OCI-LY1 (cell line): Measurements from ENCODE around the gene SH2B2.

Experiments
- H2AFZ ChIP-seq: fragments of 200-600 bp; sonication (generic), shearing (Covaris generic); 2 replicates; pipeline ENCODE4 v1.6.0; 2014; ENCODE audit warnings: antibody characterized with exemption, mild to moderate bottlenecking, low read length
- H3F3A ChIP-seq: fragments of 200-600 bp; sonication (generic), shearing (Covaris generic); 2 replicates; pipeline ENCODE4 v1.6.0; 2014; ENCODE audit warnings: mild to moderate bottlenecking, antibody characterized with exemption, low read length, moderate library complexity; ENCODE audit not compliant: insufficient read depth
- H3K27ac ChIP-seq: fragments of 200-600 bp; sonication (generic); 2 replicates; pipeline ENCODE4 v1.5.1; 2014; ENCODE audit warnings: low read length, mixed run types, mild to moderate bottlenecking, low read depth; ENCODE audit not compliant: poor library complexity, severe bottlenecking
- H3K27me3 ChIP-seq: fragments of 200-600 bp; sonication (generic); 2 replicates; pipeline ENCODE4 v1.6.0; 2014; ENCODE audit warnings: antibody characterized with exemption, mild to moderate bottlenecking, low read length, moderate library complexity; ENCODE audit not compliant: insufficient read depth
- H3K36me3 ChIP-seq: fragments of 200-600 bp; sonication (generic); 2 replicates; pipeline ENCODE4 v1.6.1; 2014; ENCODE audit warnings: mild to moderate bottlenecking, antibody characterized with exemption, low read length, moderate library complexity, mixed read lengths; ENCODE audit not compliant: insufficient read depth
- H3K4me1 ChIP-seq: fragments of 200-600 bp; sonication (generic); 2 replicates; pipeline ENCODE4 v1.5.1; 2014; ENCODE audit warnings: mild to moderate bottlenecking, low read length, moderate library complexity; ENCODE audit not compliant: insufficient read depth, severe bottlenecking
- H3K4me2 ChIP-seq: fragments of 200-600 bp; sonication (generic), shearing (Covaris generic); 2 replicates; pipeline ENCODE4 v1.6.1; 2014; ENCODE audit warnings: low read length
- H3K4me3 ChIP-seq: fragments of 200-600 bp; sonication (generic); 2 replicates; pipeline ENCODE4 v1.5.1; 2014; ENCODE audit warnings: low read length, low read depth, mild to moderate bottlenecking, mixed read lengths; ENCODE audit not compliant: poor library complexity, severe bottlenecking
- H3K79me2 ChIP-seq: fragments of 200-600 bp; shearing (Covaris generic); 2 replicates; pipeline ENCODE4 v1.6.1; 2016; ENCODE audit warnings: mixed run types, low read length, mixed read lengths; ENCODE audit not compliant: insufficient read depth
- H3K9ac ChIP-seq: fragments of 200-600 bp; sonication (generic), shearing (Covaris generic); 2 replicates; pipeline ENCODE4 v1.6.1; 2014; ENCODE audit warnings: mild to moderate bottlenecking, low read length, mixed read lengths
- H3K9me2 ChIP-seq: fragments of 200-600 bp; sonication (generic), shearing (Covaris generic); 2 replicates; pipeline ENCODE4 v1.6.1; 2014; ENCODE audit warnings: low read depth, mild to moderate bottlenecking, low read length, mixed read lengths
- H3K9me3 ChIP-seq: fragments of 200-600 bp; shearing (Covaris generic); 2 replicates; pipeline ENCODE4 v1.6.1; 2014; ENCODE audit warnings: low read length, mixed read lengths
- H4K20me1 ChIP-seq: fragments of 200-600 bp; sonication (generic), shearing (Covaris generic); 2 replicates; pipeline ENCODE4 v1.6.0; 2016; ENCODE audit warnings: mild to moderate bottlenecking, low read length; ENCODE audit not compliant: insufficient read depth
- EZH2 ChIP-seq: fragments of 200-600 bp; sonication (generic), shearing (Covaris generic); IDR thresholded peaks from 2 replicates; pipeline ENCODE4 v1.8.0; 2017; ENCODE audit warnings: borderline replicate concordance, mixed run types, mild to moderate bottlenecking, antibody characterized with exemption, low read length, moderate library complexity, mixed read lengths
- TF ChIP-seq, protein P1 (sequence below): fragments of 200-600 bp; sonication (generic), shearing (Covaris generic); IDR thresholded peaks from 2 replicates; pipeline ENCODE4 v1.5.1; 2017; ENCODE audit warnings: mild to moderate bottlenecking, antibody characterized with exemption, low read length, moderate library complexity, mixed read lengths

SH2B2 gene

DNA sequence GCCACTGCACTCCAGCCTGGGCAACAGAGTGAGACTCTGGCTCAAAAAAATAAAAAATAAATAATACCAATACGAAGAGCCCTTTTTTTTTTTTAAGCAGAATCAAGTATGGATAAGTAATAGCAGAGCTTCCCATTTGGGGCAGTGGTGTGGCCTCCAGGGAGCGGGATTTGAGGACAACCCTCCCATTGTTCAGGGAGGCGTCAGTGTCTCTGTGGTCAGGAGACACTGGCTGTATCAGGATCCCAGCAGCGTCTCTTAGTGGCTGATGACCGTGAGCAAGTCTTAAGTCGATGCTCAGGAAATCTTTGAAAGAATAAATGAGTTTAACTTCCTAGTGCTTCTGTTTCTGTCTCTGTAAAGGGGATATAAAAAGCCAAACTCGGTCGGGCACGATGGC lies 25.2 kb upstream of the SH2B2 start:
- Histone ChIP-seq H3K27ac (no peak overlapping the region), H3K9me2 (no peaks in the 10 kb centered on the region), H3K36me3 (no peaks in the 10 kb centered on the region), H3K9me3 (no peaks in the 10 kb centered on the region), H3K27me3 (no peaks in the 10 kb centered on the region), H3K4me3 (no peak overlapping the region), H2AFZ (no peak overlapping the region), H3F3A (no peaks in the 10 kb centered on the region), H4K20me1 (no peaks in the 10 kb centered on the region), H3K4me2 (no peak overlapping the region), H3K79me2 (no peaks in the 10 kb centered on the region), H3K4me1 (no peaks in the 10 kb centered on the region), H3K9ac (no peak overlapping the region)
- TF ChIP-seq EZH2 = no peak
- TF ChIP-seq, protein P1, sequence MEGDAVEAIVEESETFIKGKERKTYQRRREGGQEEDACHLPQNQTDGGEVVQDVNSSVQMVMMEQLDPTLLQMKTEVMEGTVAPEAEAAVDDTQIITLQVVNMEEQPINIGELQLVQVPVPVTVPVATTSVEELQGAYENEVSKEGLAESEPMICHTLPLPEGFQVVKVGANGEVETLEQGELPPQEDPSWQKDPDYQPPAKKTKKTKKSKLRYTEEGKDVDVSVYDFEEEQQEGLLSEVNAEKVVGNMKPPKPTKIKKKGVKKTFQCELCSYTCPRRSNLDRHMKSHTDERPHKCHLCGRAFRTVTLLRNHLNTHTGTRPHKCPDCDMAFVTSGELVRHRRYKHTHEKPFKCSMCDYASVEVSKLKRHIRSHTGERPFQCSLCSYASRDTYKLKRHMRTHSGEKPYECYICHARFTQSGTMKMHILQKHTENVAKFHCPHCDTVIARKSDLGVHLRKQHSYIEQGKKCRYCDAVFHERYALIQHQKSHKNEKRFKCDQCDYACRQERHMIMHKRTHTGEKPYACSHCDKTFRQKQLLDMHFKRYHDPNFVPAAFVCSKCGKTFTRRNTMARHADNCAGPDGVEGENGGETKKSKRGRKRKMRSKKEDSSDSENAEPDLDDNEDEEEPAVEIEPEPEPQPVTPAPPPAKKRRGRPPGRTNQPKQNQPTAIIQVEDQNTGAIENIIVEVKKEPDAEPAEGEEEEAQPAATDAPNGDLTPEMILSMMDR = no peak

DNA sequence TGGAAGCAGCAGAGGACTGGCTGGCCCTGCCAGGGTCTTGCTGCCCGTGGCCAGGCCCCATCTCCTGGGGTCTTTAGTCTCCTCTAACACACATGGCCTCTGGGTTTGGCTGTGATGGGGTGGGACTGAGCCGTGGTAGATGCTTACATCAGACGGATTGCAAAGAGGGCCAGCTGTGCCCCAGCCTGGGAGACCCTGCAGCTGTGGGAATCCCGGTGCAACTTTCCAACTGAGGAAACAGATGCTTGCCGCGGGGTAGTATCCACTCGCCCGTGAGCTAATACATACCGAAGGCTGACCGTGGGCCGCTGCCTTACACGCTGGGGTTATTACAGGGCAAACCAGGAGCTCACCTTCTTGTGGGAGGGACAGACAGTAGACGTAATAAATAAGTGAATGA lies 24.1 kb upstream of the SH2B2 start:
- Histone ChIP-seq H3K36me3 (no peaks in the 10 kb centered on the region), H3K27ac (no peak overlapping the region), H3F3A (no peaks in the 10 kb centered on the region), H3K4me2 (no peak overlapping the region), H3K4me3 (no peak overlapping the region), H3K9me2 (no peaks in the 10 kb centered on the region), H3K9me3 (no peaks in the 10 kb centered on the region), H3K9ac (no peak overlapping the region), H2AFZ (no peak overlapping the region), H3K27me3 (no peaks in the 10 kb centered on the region), H3K4me1 (no peaks in the 10 kb centered on the region), H4K20me1 (no peaks in the 10 kb centered on the region), H3K79me2 (no peaks in the 10 kb centered on the region)
- no peak for TF ChIP-seq EZH2
- TF ChIP-seq, protein P1 = no peak

DNA sequence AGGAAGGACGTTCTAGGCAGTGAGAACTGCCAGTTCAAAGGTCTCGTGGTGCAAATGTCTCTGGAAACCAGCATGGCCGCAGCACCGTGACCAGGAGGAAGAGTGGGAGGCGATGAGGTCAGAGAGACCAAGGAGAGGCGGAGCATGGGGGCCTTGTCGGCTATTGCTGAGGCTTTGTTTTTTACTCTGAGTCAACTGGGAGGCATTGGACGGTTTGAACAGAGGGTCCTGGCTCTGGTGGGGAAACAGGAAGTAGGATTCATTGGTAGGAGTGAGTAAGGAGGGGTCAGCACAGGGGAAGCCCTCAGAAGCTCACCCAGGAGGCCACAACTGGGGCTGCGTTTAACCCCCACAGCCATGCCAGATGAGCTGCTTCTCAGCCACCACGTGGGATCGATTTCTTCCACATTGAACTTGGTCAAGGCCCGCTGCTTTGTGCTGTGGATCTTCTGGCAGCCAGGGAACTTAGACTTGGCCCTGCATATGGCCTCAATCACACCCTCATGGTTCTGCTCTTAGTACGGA lies 22.2 kb upstream of the SH2B2 start:
- Histone ChIP-seq H3K9me3 (no peaks in the 10 kb centered on the region), H2AFZ (no peak overlapping the region), H3K27ac (no peak overlapping the region), H3K9ac (no peak overlapping the region), H4K20me1 (no peaks in the 10 kb centered on the region), H3K9me2 (no peaks in the 10 kb centered on the region), H3K4me3 (no peak overlapping the region), H3K79me2 (no peaks in the 10 kb centered on the region), H3K4me2 (no peak overlapping the region), H3F3A (no peaks in the 10 kb centered on the region), H3K36me3 (no peaks in the 10 kb centered on the region), H3K4me1 (no peaks in the 10 kb centered on the region), H3K27me3 (no peaks in the 10 kb centered on the region; the same call in 1 of the 2 replicates)
- no peak for TF ChIP-seq EZH2
- TF ChIP-seq, protein P1 = no peak
